ENCODE results near the gene THEMIS.
"Not testable (repeated sequence)": the region's sequence is repeated elsewhere in the genome, so short reads cannot be mapped to it uniquely, and the experiment has no call there.

The THEMIS gene

GRCh38 chr6:127796713-127797112 is 104.1 kb downstream of the THEMIS start:
- no peak for DNase-seq (ENCODE audit: low read depth, low spot score)

GRCh38 chr6:127794405-127794804 is 106.5 kb downstream of the THEMIS start:
- no peak for DNase-seq (ENCODE audit: low read depth, low spot score)

DNA sequence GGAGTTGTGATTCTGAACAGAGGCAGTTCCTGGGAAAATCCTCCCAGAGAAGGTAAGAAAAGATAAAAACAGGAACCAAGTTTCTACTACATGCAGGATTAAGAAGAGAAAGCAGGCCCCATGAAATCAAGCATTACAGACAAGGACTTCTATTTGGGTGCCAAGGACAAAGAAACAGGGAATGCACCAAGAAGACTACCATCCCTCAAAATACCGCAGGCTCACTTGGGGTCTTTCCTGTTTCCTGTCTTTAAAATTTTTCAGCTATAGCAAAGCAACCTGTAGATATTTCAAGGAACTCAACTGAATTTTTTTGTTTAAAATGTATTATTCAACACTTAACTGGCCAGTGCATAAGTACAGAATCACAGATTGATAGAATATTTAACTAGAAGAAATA is 107.5 kb downstream of the THEMIS start:
- no peak for DNase-seq (ENCODE audit: low read depth, low spot score)

DNA sequence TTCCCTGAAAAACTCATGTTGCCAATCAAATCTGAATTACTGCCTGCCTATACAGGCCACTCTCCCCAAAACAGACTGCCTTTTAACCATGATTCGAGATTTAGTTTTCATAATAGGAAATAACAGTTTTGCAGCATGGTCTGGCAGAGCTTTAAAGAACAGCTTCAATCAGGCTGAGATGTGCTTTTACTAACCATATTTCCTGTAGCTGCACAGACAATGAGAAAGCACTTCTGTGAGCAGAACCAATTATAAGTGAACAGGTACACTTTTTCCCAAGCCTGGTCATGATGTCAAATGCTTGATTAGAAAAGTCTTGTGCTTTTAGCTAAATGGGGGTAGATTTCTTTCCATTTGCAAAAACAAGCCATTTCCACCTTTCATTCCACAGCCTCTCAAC is 108.2 kb downstream of the THEMIS start:
- no peak for DNase-seq (ENCODE audit: low read depth, low spot score)

- DNase-seq (ENCODE audit: low read depth, low spot score): no peak
Measured at GRCh38 chr6:127791779-127792528, 108.9 kb downstream of the THEMIS start.

DNA sequence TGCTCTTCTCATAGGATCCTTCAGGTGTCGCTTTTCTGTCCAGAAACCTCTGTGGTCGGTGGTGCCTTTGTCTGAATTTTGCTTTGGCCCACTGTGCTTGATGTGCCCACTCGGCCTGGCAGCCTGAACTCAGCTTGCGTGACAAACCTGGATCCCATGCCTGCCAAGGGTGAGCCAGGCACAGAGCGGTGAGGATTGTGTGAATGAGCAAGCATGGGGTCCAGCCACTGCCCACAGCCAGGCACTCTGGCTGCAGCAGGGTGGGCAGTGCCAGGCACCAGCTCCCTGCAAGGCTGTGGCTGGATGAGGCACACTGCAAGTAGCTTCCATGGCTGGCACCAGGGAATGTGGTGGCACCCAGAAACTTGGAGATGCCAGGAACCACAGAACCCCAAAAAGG is 110.3 kb downstream of the THEMIS start:
- DNase-seq (ENCODE audit: low read depth, low spot score): no peak

DNA sequence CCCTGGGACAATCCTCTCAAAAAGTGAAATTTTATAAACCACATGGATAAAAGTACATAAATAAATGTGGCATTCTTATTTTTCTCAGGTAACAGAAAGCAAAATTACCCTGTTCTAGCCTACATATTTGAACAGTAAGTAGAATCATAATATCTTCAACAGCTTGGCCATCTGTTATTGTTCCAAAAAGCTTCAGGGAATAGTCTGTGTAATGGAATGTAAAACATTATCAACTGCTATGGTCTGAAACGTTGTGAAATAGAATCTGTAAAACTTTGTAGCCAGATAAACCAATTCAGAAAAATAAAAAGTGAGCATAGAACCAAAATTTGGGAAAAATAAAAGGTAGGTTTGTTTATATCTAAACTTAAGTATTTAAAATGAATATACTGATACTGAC is 114.7 kb downstream of the THEMIS start:
- DNase-seq (ENCODE audit: low read depth, low spot score): no peak

GRCh38 chr6:127784468-127784867 is 116.4 kb downstream of the THEMIS start:
- no peak for DNase-seq (ENCODE audit: low read depth, low spot score)

DNA sequence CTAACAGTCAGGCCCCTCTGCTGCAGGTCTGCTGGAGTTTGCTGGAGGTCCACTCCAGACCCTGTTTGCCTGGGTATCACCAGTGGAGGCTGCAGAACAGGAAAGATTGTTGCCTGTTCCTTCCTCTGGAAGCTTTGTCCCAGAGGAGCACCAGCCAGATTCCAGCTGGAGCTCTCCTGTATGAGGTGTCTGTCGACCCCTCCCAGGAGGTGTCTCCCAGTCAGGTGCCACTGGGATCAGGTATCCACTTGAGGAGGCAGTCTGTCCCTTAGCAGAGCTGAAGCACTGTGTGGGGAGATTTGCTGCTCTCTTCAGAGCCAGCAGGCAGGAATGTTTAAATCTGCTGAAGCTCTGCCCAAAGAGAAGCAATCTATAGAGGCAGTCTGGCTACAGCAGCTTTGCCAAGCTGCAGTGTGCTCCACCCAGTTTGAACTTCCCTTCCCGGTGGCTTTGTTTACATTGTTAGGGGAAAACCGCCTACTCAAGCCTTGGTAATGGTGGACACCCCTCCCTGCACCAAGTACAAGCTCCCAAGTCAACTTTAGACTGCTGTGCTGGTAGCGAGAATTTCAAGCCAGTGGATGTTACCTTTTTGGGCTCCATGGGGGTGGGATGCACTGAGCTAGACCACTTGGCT is 119.1 kb downstream of the THEMIS start:
- DNase-seq (ENCODE audit: low read depth, low spot score): not testable (repeated sequence)

DNA sequence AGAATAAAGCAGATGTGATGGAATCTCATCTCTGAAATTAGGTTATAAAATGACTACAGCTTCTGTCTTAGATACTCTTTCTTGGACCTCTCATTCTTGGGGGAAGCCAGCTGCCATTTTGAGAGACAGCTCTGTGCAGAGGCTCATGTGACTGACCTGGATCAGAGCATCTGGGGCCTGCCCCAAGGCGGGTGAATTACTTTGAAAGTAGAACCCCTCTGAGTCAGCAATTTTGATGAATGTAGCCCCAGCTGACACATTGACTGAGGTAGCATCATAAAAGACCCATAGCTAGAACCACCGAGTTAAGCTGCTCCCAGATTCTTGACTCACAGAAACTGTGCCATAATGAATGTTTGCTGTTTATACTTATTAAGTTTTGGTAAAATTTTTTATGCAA is 124.5 kb downstream of the THEMIS start:
- no peak for DNase-seq (ENCODE audit: low read depth, low spot score)

DNA sequence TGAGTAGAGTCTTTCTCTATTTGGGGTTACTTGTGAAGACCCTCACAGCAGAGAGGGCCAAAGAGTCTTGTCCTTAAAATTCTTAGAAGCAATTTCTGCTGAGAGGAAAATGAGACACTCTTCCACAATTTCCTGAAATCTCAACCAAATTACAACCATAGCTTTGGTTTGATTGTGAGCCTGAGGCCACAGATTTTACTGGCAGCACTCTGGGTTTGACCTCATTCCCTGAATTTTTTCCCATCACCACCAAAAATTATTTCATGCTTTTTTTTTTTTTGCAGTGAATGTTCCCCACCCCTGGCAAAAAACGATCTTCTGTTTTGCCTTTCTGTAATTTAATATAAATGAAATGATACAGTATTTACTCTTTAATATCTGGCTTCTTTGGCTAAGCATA is 125.5 kb downstream of the THEMIS start:
- DNase-seq (ENCODE audit: low read depth, low spot score): no peak

DNA sequence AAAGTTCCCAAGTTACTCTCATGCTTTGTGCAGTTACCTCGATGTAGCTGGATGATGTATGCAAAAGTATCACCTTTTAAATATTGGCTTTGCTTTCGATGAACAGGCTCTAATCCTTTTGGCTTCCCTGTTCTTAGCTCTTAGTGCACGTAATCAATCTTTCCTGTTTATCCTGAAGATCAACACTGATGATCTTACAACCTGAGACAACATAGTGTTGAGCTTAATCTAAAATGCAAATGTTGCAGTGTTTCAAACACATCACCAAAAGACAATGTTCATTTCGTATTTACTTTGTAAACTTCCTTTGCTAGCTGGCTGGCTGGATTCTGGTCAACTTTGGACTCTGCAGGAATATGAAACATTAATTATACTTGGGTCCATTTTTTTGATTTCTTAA is 132.1 kb downstream of the THEMIS start:
- no peak for DNase-seq (ENCODE audit: low read depth, low spot score)

DNA sequence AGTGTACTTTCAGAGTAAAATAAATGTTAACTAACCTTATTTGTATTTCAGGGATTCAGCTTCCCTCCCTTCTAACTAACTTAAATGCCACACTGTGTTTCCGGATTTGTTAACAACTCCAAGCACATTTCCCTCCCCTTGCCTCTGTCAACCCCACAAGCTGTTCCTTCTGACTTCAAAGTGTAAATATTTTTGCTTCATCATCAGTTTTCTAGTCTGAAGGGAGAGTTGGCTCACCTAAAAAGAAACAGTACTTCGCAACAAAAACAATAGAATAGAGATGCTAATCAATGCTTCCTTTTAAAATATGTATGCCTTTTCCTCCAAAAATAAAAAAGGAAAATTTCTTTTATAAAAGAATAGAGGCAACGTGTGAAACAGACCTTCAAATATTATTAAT is 132.6 kb downstream of the THEMIS start:
- DNase-seq (ENCODE audit: low read depth, low spot score): no peak

GRCh38 chr6:127765949-127766348 is 134.9 kb downstream of the THEMIS start:
- no peak for DNase-seq (ENCODE audit: low read depth, low spot score)

GRCh38 chr6:127762284-127762683 is 138.6 kb downstream of the THEMIS start:
- DNase-seq (ENCODE audit: low read depth, low spot score): no peak

- DNase-seq (ENCODE audit: low read depth, low spot score): no peak
Measured at GRCh38 chr6:127761084-127761483, 139.8 kb downstream of the THEMIS start.

DNA sequence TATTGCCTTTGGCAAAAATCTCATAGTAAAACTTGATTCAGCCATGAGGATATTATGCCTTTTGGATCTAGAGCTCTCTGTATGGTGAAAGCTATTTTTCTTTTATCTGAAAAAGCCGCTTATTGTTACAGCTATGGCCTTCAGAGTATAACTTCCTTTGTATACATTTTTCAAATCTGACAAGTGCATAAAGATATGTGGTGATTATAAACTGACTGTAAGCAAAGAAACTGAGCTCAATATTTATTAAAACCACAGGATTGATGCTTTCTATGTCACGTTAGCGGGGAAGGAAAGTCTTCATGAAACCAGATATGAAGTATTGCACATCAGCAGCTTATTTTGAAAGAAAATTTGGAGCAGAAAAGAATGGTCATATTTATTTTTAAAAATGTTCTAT is 151.8 kb downstream of the THEMIS start:
- DNase-seq (ENCODE audit: low read depth, low spot score): no peak

GRCh38 chr6:127748290-127748689 is 152.6 kb downstream of the THEMIS start:
- no peak for DNase-seq (ENCODE audit: low read depth, low spot score)

DNA sequence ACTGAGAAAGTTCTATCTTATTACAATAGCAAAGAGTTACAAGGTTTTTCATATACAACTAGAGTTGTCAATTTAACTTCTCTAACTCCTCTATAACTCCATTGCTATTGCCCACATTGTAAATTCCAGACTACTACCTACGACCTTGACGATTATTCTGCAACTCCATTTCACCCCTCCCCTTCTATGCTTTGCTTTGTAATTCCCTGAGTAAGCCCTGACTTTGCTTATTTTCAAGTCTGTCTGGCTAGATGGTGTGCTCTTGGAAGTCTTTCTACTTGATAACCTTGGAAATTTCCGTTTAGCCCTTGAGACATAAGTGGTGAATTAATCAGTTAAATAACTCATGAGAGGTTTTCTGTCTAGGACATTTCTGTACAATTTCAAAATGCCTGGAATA is 162.4 kb downstream of the THEMIS start:
- DNase-seq (ENCODE audit: low read depth, low spot score): no peak

DNA sequence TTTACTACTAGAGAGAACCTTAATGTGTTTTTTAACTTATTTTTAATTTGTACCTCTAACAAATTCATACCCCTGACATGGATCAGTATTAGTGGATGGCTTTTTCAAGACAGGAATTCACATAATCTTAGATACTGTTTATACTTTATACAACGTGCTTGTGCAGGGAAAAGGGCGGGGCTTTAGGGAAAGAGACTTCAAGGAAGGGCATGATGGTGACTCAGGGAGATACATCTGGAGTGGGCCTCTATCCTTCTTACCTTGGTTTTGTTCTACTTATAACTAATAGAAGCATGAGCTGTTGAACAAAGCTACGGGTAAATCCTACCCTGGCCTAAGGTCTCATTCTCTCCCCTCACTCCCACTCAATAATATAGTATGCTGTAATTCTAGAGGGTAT is 163.1 kb downstream of the THEMIS start:
- no peak for DNase-seq (ENCODE audit: low read depth, low spot score)

- no peak for DNase-seq (ENCODE audit: low read depth, low spot score)
Measured at GRCh38 chr6:127737009-127737486, 163.8 kb downstream of the THEMIS start.

DNA sequence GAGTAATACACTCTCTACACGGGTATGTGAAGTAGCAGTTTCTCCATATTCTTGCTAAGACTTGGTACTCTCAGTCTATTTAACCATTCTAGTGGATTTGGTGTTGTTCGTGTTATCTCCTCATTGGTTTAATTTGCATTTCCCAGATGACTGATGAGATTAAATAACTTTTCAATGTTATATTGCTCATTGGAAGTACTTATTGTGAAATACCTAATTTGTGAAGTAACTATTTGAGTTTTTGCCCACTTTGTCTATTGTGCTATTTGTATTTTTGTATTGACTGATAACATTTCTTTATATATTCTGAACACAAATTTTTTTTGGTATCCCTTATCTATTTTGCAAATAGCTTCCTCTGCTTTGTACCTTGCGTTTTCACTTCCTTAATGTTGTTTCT is 167.9 kb downstream of the THEMIS start:
- DNase-seq (ENCODE audit: low read depth, low spot score): no peak

DNA sequence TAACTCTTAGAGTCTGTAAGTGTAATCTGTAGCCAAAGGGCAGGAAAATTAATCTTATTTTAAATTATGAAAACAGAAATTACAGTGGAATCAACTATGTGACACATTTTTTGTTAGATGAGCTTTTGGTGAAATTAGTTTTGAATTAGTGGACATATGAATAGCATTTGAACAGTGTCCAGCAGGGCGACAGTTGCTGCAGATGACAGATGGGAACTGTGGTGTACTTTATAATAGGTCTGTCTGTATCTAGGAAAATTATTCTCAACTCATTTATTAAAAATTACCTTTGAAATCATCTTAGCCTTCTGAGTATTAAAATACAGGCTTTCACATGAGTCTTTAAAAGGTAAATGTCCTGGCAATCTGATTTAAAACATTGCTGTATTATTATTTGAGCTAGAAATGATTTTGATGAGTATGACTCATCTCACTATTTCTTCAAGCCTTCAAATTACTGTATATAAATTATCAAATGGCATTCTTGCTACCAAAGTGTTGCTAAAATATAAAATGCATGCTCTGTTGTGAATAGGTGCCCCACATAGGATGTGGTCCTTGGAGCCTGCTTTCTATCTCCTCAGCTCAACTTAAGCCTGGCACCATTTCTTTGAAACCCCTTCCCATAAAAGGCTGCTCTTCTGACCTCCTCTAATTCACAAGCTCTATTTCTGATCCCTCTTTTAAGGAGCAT is 173.5 kb downstream of the THEMIS start:
- DNase-seq (ENCODE audit: low read depth, low spot score): no peak
